Measurements from ENCODE around the gene GRIA4.

DNA sequence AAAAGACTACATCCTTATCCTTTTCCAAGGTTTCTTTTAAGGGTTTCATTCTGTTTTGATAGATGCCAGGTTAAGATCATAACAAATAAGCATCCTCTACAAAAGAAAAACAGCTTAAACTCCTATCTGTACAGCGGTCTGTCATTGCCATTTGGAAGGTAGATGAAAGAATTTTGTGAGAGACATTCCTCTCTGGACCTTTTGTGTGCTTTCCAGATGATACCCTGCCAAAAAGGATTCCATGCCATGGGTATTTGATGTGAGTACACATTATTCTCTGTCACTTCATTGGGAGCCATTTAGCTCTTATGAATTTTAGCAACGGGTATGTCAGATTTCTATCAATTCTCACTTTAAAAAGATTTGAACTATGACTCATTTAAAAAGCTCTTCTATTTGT, 153.7 kb downstream of the GRIA4 start:
- TF ChIP-seq, protein P1, sequence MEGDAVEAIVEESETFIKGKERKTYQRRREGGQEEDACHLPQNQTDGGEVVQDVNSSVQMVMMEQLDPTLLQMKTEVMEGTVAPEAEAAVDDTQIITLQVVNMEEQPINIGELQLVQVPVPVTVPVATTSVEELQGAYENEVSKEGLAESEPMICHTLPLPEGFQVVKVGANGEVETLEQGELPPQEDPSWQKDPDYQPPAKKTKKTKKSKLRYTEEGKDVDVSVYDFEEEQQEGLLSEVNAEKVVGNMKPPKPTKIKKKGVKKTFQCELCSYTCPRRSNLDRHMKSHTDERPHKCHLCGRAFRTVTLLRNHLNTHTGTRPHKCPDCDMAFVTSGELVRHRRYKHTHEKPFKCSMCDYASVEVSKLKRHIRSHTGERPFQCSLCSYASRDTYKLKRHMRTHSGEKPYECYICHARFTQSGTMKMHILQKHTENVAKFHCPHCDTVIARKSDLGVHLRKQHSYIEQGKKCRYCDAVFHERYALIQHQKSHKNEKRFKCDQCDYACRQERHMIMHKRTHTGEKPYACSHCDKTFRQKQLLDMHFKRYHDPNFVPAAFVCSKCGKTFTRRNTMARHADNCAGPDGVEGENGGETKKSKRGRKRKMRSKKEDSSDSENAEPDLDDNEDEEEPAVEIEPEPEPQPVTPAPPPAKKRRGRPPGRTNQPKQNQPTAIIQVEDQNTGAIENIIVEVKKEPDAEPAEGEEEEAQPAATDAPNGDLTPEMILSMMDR (IDR thresholded peaks at IDR 0.05), result no peak
- no peak for TF ChIP-seq POLR2A (IDR thresholded peaks at IDR 0.05)
- no peak for TF ChIP-seq POLR2AphosphoS5 (IDR thresholded peaks at IDR 0.05)

All from upper lobe of left lung (tissue), 4 donors.